Parathyroid adenoma (tissue), 2 donors: Measurements from ENCODE around the gene IFITM10.

ENCODE experiments used
- H2AFZ ChIP-seq: fragments of 300-600 bp; sonication (generic); one replicate; pipeline ENCODE4 v1.7.0; 2017; ENCODE audit warnings: antibody characterized with exemption, mild to moderate bottlenecking
- H3K27ac ChIP-seq: fragments of 300-600 bp; sonication (generic); one replicate; pipeline ENCODE4 v1.7.0; 2017
- H3K27me3 ChIP-seq: fragments of 300-600 bp; sonication (generic); one replicate; pipeline ENCODE4 v1.7.0; 2017; ENCODE audit warnings: low read length; ENCODE audit not compliant: control insufficient read depth, insufficient read depth
- H3K36me3 ChIP-seq: fragments of 300-600 bp; sonication (generic); one replicate; pipeline ENCODE4 v1.7.0; 2017; ENCODE audit warnings: low read length; ENCODE audit not compliant: control insufficient read depth, insufficient read depth
- H3K4me1 ChIP-seq: fragments of 300-600 bp; sonication (generic); one replicate; pipeline ENCODE4 v1.7.0; 2017; ENCODE audit warnings: control low read depth
- H3K4me2 ChIP-seq: fragments of 300-600 bp; sonication (generic); one replicate; pipeline ENCODE4 v1.7.0; 2017; ENCODE audit warnings: low read length
- H3K4me3 ChIP-seq: fragments of 300-600 bp; sonication (generic); one replicate; pipeline ENCODE4 v1.7.0; 2017; ENCODE audit warnings: low read depth, low read length
- H3K79me2 ChIP-seq: fragments of 300-600 bp; sonication (generic); one replicate; pipeline ENCODE4 v1.7.0; 2017; ENCODE audit warnings: control low read depth
- H3K9ac ChIP-seq: fragments of 300-600 bp; sonication (generic); one replicate; pipeline ENCODE4 v1.7.0; 2017; ENCODE audit warnings: mild to moderate bottlenecking
- H3K9me3 ChIP-seq: fragments of 300-600 bp; sonication (generic); one replicate; pipeline ENCODE4 v1.7.0; 2017; ENCODE audit warnings: low read length; ENCODE audit not compliant: control insufficient read depth
- CTCF ChIP-seq: fragments of 300-600 bp; sonication (generic); IDR thresholded peaks from one replicate; pipeline ENCODE4 v1.7.0; 2017; ENCODE audit warnings: antibody characterized with exemption, mild to moderate bottlenecking
- donor health status: primary hyperparathyroidism.

The IFITM10 gene

GRCh38 chr11:1773994-1774550, 23.7 kb upstream of the IFITM10 start:
- Histone ChIP-seq H3K79me2 (no peaks in the 10 kb centered on the region), H3K36me3 (no peaks in the 10 kb centered on the region), H2AFZ (no peak overlapping the region), H3K4me2 (no peak overlapping the region), H3K4me3 (no peak overlapping the region), H3K9ac (no peak overlapping the region), H3K9me3 (no peaks in the 10 kb centered on the region), H3K27me3 (no peaks in the 10 kb centered on the region), H3K27ac (no peak overlapping the region), H3K4me1 (no peaks in the 10 kb centered on the region)
- no peak for TF ChIP-seq CTCF

GRCh38 chr11:1773131-1773993, 23.0 kb upstream of the IFITM10 start:
- Histone ChIP-seq H3K4me2 (no peak overlapping the region), H3K36me3 (no peaks in the 10 kb centered on the region), H3K27ac (no peak overlapping the region), H3K27me3 (no peaks in the 10 kb centered on the region), H3K4me3 (no peak overlapping the region), H3K9me3 (no peaks in the 10 kb centered on the region), H3K79me2 (no peaks in the 10 kb centered on the region), H2AFZ (no peak overlapping the region), H3K4me1 (no peaks in the 10 kb centered on the region), H3K9ac (no peak overlapping the region)
- TF ChIP-seq CTCF: no peak

GRCh38 chr11:1772270-1773130, 22.1 kb upstream of the IFITM10 start:
- H3K27ac ChIP-seq: no peak overlapping the region
- no peaks in the 10 kb centered on the region for H3K9me3 ChIP-seq
- H3K79me2 ChIP-seq: no peaks in the 10 kb centered on the region
- no peaks in the 10 kb centered on the region for H3K36me3 ChIP-seq
- H3K9ac ChIP-seq: no peak overlapping the region
- TF ChIP-seq CTCF: no peak
- no peak overlapping the region for H2AFZ ChIP-seq
- H3K4me1 ChIP-seq: no peaks in the 10 kb centered on the region
- H3K4me2 ChIP-seq: no peak overlapping the region
- H3K27me3 ChIP-seq: no peaks in the 10 kb centered on the region
- no peak overlapping the region for H3K4me3 ChIP-seq

GRCh38 chr11:1771700-1772099, 21.3 kb upstream of the IFITM10 start:
- Histone ChIP-seq H3K4me3 (no peak overlapping the region), H3K4me2 (no peak overlapping the region), H3K27me3 (no peaks in the 10 kb centered on the region), H3K9me3 (no peaks in the 10 kb centered on the region), H3K79me2 (no peaks in the 10 kb centered on the region), H3K27ac (no peak overlapping the region), H3K9ac (no peak overlapping the region), H2AFZ (no peak overlapping the region), H3K36me3 (no peaks in the 10 kb centered on the region), H3K4me1 (no peaks in the 10 kb centered on the region)
- no peak for TF ChIP-seq CTCF
